ENCODE measurements around the gene PML. TPM values are rescaled to one million over a fixed set of nuclear protein-coding genes. Genes with fewer than 3 reads are reported as not detected.
"Not testable (repeated sequence)": the region's sequence is repeated elsewhere in the genome, so short reads cannot be mapped to it uniquely, and the experiment has no call there.

Gene PML
- total RNA-seq, 2 experiments from 2014 or later: 133 to 138 TPM

DNA sequence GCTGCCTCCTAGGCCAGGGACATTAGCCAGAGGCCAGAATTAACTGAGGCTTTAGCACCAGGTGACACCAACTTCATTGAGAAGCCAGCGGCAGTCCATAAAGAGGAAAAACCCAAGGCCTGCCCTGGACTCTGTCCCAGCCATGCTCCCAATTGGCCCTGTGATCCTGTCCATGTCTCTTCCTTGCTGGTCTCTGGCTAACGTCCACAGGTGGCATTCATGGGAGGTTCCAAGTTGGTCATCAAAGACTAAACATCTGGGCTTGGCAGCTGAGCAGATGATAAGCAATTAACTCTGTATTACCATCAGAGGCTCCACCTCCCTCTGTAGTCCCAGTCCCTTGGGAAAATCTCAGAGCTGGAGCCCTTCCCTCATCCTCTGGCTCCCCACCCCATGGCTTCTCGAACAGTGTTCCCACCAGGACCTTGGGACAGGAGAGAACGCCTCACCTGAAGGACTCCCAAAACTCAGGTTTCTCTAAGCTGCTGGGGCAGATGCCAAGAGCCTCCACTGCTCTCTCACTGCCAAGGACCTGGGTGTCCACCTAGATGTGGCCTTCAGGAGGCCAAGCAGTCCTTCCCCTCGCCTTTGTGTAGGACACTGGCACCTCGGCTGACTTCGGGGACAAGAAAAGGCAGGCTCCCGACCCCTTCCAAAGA, 47.4 kb downstream of the PML start:
- Mint-ChIP-seq H3K27me3 (no peaks in the 10 kb centered on the region), H3K27ac (no peak overlapping the region), H3K9me3 (no peaks in the 10 kb centered on the region), H3K4me1 (no peaks in the 10 kb centered on the region), H3K4me3 (no peak overlapping the region), H3K36me3 (ENCODE audit: low read depth) (peaks cover 28% of the 10 kb centered on the region)
- POLR2A ChIA-PET: no interaction called here
- DNase-seq: no peak
- CTCF ChIA-PET: interaction anchor here (1.5 to 3.8 kb wide), 2 partner anchors 69 to 91 kb away, joined by 3 to 18 read pairs; no protein-coding TSS in a partner anchor

DNA sequence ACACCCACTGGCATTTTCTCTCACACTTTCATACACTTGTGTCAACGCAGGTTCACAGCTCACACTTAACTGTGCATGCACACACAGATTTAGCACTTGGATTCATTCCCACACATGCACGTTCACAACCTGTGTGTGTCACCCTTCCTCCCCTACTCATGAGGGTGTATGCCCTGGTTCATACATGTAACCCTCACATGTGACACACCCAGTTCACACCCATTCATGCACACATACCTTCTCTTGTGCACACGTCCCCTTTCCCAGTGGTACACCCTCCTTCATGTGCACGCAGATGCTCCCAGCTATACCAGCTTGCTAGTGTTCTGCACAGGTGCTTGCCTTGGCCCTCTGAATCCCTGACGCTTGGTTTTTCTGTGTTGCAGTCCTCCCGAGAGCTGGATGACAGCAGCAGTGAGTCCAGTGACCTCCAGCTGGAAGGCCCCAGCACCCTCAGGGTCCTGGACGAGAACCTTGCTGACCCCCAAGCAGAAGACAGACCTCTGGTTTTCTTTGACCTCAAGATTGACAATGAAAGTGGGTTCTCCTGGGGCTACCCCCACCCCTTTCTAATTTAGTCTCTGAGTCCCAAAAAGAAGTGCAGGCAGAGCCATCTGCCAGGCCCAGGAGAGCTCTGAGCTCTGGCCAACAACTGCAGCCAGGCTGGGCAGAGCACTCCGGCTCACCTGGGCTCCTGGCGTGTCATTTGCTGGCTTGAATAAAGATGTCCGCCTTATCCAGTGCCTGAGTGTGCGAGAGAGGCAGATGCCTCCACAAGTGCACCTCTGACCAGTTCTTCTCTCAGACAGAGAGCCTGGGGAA, 48.3 kb downstream of the PML start:
- no peaks in the 10 kb centered on the region for H3K27me3 Mint-ChIP-seq
- no peak overlapping the region for H3K27ac Mint-ChIP-seq
- DNase-seq: no peak
- ChIA-PET CTCF (interaction anchor here (3.8 kb wide), 1 partner anchor 69 kb away, joined by 18 read pairs; no protein-coding TSS in a partner anchor), POLR2A (no interaction called here)
- peaks cover 19% of the 10 kb centered on the region for H3K36me3 Mint-ChIP-seq (ENCODE audit: low read depth)
- no peaks in the 10 kb centered on the region for H3K9me3 Mint-ChIP-seq
- H3K4me1 Mint-ChIP-seq: peaks cover 4% of the 10 kb centered on the region
- no peak overlapping the region for H3K4me3 Mint-ChIP-seq

DNA sequence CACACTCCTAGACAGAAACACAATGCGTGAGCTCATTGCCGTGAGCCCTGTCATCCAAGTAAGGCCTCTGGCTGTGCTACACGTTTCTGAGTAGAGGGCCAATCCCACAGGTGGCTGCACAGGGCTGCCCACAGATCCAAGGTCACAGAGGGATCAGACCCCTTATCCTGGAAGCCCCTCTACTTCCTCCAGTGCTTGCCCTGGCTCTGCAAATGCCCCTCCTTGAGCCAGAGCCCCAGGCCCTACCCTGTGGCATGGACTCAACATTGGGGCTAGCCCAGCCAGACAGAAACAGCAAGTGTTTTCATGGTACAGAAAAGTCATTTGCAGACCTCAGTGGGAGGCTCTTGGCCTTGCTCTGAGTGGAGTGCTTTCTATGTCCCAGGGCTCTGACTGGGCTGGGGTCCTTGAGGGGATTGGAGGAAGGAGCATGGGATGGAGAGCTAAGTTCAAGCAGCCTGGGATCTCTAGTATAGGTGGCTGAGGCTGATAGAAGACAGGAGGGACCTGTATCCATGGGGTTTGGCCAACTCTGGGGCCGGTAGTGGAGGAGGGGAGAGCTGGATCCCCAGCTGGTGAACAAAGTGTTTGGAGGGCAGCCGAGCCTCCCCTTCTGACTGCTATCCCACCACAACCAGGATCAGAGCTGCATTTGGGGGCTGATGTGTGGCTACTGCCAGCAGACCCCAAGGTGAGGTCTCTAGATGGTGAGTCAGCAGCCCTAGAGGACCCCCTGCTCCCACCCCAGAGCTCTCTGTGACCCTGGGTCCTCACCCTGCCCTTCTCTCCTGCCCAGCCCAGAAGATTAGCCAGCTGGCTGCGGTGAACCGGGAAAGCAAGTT, 49.1 kb downstream of the PML start:
- CTCF ChIA-PET: interaction anchor here (1.8 kb wide), 1 partner anchor 70 kb away, joined by 7 read pairs; no protein-coding TSS in a partner anchor

DNA sequence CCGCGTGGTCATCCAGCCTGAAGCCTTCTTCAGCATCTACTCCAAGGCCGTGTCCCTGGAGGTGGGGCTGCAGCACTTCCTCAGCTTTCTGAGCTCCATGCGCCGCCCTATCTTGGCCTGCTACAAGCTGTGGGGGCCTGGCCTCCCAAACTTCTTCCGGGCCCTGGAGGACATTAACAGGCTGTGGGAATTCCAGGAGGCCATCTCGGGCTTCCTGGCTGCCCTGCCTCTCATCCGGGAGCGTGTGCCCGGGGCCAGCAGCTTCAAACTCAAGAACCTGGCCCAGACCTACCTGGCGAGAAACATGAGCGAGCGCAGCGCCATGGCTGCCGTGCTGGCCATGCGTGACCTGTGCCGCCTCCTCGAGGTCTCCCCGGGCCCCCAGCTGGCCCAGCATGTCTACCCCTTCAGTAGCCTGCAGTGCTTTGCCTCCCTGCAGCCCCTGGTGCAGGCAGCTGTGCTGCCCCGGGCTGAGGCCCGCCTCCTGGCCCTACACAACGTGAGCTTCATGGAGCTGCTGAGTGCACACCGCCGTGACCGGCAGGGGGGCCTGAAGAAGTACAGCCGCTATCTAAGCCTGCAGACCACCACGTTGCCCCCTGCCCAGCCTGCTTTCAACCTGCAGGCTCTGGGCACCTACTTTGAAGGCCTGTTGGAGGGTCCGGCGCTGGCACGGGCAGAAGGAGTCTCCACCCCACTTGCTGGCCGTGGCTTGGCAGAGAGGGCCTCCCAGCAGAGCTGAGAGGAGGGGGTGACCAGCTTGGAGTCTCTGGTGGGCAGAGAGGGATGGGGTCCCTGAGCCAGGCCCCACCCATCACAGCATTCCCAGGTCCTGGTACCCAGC, 50.0 kb downstream of the PML start:
- CTCF ChIA-PET: interaction anchor here (1.3 to 1.8 kb wide), 2 partner anchors 71 to 73 kb away, joined by 3 to 7 read pairs; no protein-coding TSS in a partner anchor
- no peak overlapping the region for H3K4me3 Mint-ChIP-seq
- POLR2A ChIA-PET: no interaction called here
- no peaks in the 10 kb centered on the region for H3K27me3 Mint-ChIP-seq
- no peak overlapping the region for H3K27ac Mint-ChIP-seq
- no peak for DNase-seq
- peaks cover 12% of the 10 kb centered on the region for H3K4me1 Mint-ChIP-seq
- peaks cover 11% of the 10 kb centered on the region for H3K36me3 Mint-ChIP-seq (ENCODE audit: low read depth)
- H3K9me3 Mint-ChIP-seq: no peaks in the 10 kb centered on the region

More for the DNA sequence above, 49.1 kb downstream of the PML start:
- H3K4me3 Mint-ChIP-seq: no peak overlapping the region
- peaks cover 15% of the 10 kb centered on the region for H3K36me3 Mint-ChIP-seq (ENCODE audit: low read depth)
- H3K9me3 Mint-ChIP-seq: no peaks in the 10 kb centered on the region
- no peaks in the 10 kb centered on the region for H3K27me3 Mint-ChIP-seq
- POLR2A ChIA-PET: no interaction called here
- H3K4me1 Mint-ChIP-seq: peaks cover 10% of the 10 kb centered on the region
- H3K27ac Mint-ChIP-seq: no peak overlapping the region
- peak; percentile 12 for DNase-seq

DNA sequence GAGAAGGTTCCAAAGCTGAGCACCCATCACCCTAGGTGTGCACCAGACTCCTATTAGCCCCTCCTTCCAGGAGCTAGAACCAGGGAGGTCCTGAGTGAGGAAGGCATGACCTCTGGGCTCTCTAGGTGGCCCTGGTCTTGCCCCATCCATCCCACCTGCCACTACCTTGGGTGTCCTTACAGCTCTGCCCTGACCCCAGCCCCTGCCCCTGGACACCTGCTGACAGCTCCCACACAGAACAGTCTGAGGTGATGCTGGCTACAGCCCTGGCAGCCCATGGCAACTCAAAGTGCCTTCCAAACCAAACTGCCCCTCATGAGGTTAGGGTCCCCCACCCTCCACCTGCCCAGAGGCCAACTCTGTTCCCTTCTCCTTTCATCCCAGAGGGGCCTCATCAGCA, 50.7 kb downstream of the PML start:
- CTCF ChIA-PET: interaction anchor here (0.6 to 1.8 kb wide), 3 partner anchors 72 to 91 kb away, joined by 3 to 7 read pairs (median 5); no protein-coding TSS in a partner anchor

DNA sequence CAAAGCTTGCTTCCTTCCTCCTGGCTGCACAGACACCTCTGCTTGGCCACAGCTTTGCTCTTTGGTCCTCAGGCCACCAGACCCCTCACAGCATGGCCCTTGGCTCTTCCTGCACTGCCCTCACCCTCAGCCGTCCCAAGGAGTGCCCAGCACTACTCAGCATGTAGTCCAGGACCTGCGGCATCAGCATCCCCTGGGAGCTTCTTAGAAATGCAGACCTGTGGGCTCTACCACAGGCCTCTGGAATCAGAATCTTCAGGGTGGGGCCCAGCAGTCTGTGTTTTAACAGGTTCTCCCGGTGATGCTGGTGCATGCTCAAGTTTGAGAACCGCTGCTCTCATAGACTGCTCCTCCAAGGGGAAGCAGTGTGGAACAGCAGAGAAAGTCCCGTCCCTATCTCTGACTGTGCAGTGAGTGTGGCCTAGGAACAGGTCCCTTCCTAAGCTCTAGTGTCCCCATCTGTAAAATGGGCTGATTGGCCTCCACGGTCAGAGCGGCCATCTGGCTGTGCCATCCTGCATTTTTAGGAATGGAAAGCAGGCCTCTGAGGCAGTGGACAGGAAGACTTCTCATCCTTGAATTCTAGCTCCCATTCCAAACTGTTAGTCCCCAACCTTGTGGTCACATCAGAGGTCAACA, 51.2 kb downstream of the PML start:
- ChIA-PET CTCF (interaction anchor here (0.6 to 1.8 kb wide), 3 partner anchors 72 to 90 kb away, joined by 3 to 7 read pairs (median 5); no protein-coding TSS in a partner anchor), POLR2A (no interaction called here)
- DNase-seq: no peak
- H3K36me3 Mint-ChIP-seq (ENCODE audit: low read depth): peaks cover 6% of the 10 kb centered on the region
- peaks cover 13% of the 10 kb centered on the region for H3K4me1 Mint-ChIP-seq
- no peaks in the 10 kb centered on the region for H3K27me3 Mint-ChIP-seq
- no peaks in the 10 kb centered on the region for H3K9me3 Mint-ChIP-seq
- no peak overlapping the region for H3K27ac Mint-ChIP-seq
- H3K4me3 Mint-ChIP-seq: no peak overlapping the region

More for the DNA sequence above, 50.7 kb downstream of the PML start:
- Mint-ChIP-seq H3K27ac (no peak overlapping the region), H3K4me3 (no peak overlapping the region), H3K9me3 (no peaks in the 10 kb centered on the region), H3K36me3 (ENCODE audit: low read depth) (peaks cover 9% of the 10 kb centered on the region), H3K4me1 (peaks cover 13% of the 10 kb centered on the region), H3K27me3 (no peaks in the 10 kb centered on the region)
- no peak for DNase-seq
- POLR2A ChIA-PET: no interaction called here

DNA sequence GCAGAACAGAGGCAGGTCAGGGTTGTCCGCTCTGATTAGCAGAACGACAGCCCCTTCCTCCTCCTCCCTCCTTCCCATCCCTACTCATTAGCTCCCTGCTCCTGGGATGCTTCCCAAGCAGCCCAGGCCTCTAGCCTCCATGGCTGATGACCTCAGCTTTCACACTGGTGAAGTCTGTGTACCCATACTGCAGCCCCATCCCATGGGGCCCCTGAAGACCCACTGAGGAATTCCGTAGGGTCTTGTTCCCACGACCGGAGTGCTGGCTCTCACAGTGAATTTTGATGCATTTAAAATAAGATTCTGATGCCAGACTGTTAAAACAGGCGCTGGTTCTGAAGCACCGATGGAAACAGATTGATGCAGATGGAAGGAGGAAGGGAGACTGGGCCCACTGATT, 51.8 kb downstream of the PML start:
- ChIA-PET CTCF (interaction anchor here (1.3 kb wide), 1 partner anchor 75 kb away, joined by 3 read pairs; no protein-coding TSS in a partner anchor), POLR2A (no interaction called here)
- no peaks in the 10 kb centered on the region for H3K9me3 Mint-ChIP-seq
- no peak for DNase-seq
- no peaks in the 10 kb centered on the region for H3K27me3 Mint-ChIP-seq
- no peak overlapping the region for H3K4me3 Mint-ChIP-seq
- peaks cover 4% of the 10 kb centered on the region for H3K36me3 Mint-ChIP-seq (ENCODE audit: low read depth)
- H3K4me1 Mint-ChIP-seq: peaks cover 13% of the 10 kb centered on the region
- no peak overlapping the region for H3K27ac Mint-ChIP-seq

DNA sequence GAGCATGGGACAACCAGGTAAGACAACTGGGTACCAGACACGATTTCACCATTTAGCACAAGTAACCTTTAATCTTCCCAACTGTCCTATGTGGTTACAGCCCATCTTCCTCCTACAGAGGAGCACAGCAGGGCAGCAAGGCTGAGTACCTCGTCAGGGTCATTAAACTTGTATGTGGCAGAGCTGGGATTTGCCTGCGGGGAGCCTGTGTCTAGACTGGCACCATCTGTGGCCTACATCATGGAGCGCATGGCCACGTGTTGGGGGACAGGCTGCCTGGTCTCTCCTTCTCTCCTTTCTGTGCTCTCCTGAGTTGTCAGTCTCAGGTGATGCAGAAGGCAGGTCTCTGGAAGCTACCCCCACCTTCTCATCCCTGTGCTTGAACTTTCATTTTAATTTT, 55.6 kb downstream of the PML start:
- ChIA-PET CTCF (interaction anchor here (1.2 to 8.6 kb wide), 5 partner anchors 11 to 195 kb away, joined by 3 to 128 read pairs (median 24); partner anchors contain the start of gene PML), POLR2A (no interaction called here)
- H3K27ac Mint-ChIP-seq: no peak overlapping the region
- peaks cover 2% of the 10 kb centered on the region for H3K27me3 Mint-ChIP-seq
- DNase-seq: no peak
- no peaks in the 10 kb centered on the region for H3K9me3 Mint-ChIP-seq
- peaks cover 23% of the 10 kb centered on the region for H3K4me1 Mint-ChIP-seq
- H3K36me3 Mint-ChIP-seq (ENCODE audit: low read depth): no peaks in the 10 kb centered on the region
- no peak overlapping the region for H3K4me3 Mint-ChIP-seq

DNA sequence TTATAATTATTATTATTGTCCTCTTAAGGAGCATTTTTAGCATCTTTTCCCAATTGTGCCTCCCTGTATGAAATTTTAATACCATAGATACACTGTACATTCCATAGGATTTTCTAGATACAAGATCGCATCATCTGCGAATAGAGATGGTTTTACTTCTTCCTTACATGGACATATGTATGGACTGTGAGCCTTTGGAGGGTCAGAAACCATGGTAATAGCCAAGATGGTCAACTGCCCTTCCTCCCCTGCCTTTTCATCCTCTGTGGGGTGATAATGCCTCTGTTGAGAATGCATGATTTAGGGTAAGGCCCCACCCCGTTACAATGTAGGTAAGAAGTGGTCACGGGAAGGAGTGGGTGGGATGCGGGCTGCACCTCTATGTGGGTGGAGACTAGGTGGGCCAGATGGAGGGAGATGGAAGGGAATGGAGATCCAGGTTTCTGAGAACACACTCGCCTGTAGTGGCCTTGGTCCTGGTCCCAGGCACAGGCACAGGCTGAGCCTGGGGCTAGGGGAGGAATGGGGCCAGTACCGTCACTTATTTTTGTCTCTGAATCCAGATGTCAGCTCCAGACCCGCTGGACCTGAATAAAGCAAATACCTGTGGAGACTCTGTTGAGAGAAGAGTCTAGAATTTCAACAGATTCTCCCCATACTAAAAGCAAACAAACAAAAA, 56.2 kb downstream of the PML start:
- DNase-seq: no peak
- no peak overlapping the region for H3K4me3 Mint-ChIP-seq
- POLR2A ChIA-PET: no interaction called here
- no peaks in the 10 kb centered on the region for H3K9me3 Mint-ChIP-seq
- peaks cover 23% of the 10 kb centered on the region for H3K4me1 Mint-ChIP-seq
- CTCF ChIA-PET: interaction anchor here (2.3 to 8.6 kb wide), 3 partner anchors 56 to 99 kb away, joined by 6 to 128 read pairs (median 27); partner anchors contain the start of gene PML
- H3K36me3 Mint-ChIP-seq (ENCODE audit: low read depth): no peaks in the 10 kb centered on the region
- H3K27ac Mint-ChIP-seq: no peak overlapping the region
- peaks cover 2% of the 10 kb centered on the region for H3K27me3 Mint-ChIP-seq

DNA sequence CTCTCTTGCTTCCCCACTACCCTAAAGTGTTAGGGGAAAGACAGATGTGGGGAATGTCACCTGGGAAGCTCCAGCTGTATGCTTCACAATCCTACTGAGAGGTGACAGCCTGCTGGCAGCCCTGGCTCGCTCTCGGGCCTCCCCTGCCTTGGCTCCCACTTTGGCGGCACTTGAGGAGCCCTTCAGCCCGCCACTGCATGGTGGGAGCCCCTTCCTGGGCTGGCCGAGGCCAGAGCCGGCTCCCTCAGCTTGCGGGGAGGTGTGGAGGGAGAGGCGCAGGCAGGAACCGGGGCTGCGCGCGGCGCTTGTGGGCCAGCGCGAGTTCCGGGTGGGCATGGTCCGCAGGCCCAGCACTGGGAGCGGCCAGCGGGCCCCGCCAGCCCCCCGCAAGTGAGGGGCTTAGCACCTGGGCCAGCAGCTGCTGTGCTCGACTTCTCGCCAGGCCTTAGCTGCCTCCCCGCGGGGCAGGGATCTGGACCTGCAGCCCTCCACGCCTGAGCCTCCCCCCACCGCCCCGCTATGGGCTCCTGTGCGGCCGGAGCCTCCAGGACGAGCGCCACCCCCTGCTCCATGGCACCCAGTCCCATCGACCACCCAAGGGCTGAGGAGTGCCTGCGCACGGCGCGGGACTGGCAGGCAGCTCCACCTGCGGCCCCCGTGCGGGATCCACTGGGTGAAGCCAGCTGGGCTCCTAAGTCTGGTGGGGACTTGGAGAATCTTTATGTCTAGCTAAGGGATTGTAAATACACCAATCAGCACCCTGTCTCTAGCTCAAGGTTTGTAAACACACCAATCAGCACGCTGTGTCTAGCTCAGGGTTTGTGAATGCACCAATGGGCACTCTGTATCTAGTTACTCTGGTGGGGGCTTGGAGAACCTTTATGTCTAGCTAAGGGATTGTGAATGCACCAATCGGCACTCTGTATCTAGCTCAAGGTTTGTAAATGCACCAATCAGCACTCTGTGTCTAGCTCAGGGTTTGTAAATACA, 58.0 kb downstream of the PML start:
- not testable (repeated sequence) for H3K27ac Mint-ChIP-seq; DNase-seq; H3K36me3 Mint-ChIP-seq (ENCODE audit: low read depth); H3K27me3 Mint-ChIP-seq; H3K9me3 Mint-ChIP-seq; H3K4me3 Mint-ChIP-seq
- CTCF ChIA-PET: interaction anchor here (0.6 to 8.6 kb wide), 7 partner anchors 13 to 268 kb away, joined by 3 to 128 read pairs (median 3); no protein-coding TSS in a partner anchor
- POLR2A ChIA-PET: interaction anchor here (0.9 to 1.0 kb wide), 2 partner anchors 12 to 58 kb away, joined by 3 to 4 read pairs; partner anchors contain the start of gene PML
- H3K4me1 Mint-ChIP-seq: peaks cover 22% of the 10 kb centered on the region
